Adrenal gland (tissue), 12 donors: Measurements from ENCODE around the gene PSMA7. TPM values are rescaled to one million over a fixed set of nuclear protein-coding genes. Genes with fewer than 3 reads are reported as not detected.

ENCODE experiments used
- DNase-seq, 7 donors: peaks; one replicate each; pipeline ENCODE4 v3.0.0-alpha.2; 2019 to 2020
- H3K27ac ChIP-seq, 5 donors: fragments of 200-600 bp; sonication (generic) in 4 of 5; 1 replicate in 3 of 5; 2 replicates in 2 of 5; pipeline versions ENCODE4 v1.5.1 to v1.8.0; 2016 to 2020; ENCODE audit warnings: mild to moderate bottlenecking in 1 of 5
- H3K27me3 ChIP-seq: fragments of 200-600 bp; 2 replicates; pipeline ENCODE4 v1.8.0; 2021
- H3K36me3 ChIP-seq, 2 donors: fragments of 200-600 bp; replicated peaks in 1 of 2; 1 replicate in 1 of 2; 2 replicates in 1 of 2; pipeline versions ENCODE4 v1.5.1 to v1.8.0; 2018 to 2022
- H3K4me1 ChIP-seq, 2 donors: fragments of 200-600 bp; replicated peaks in 1 of 2; 1 replicate in 1 of 2; 2 replicates in 1 of 2; pipeline versions ENCODE4 v1.5.1 to v1.8.0; 2018 to 2021
- H3K4me3 ChIP-seq, 4 donors: fragments of 200-600 bp; sonication (generic) in 3 of 4; one replicate each; pipeline ENCODE4 v1.5.1; 2016 to 2018
- H3K9me3 ChIP-seq, 3 donors: fragments of 200-600 bp; sonication (generic) in 1 of 3; replicated peaks in 1 of 3; 1 replicate in 2 of 3; 2 replicates in 1 of 3; pipeline versions ENCODE4 v1.5.1 to v1.8.0; 2016 to 2021
- CTCF ChIP-seq, 6 experiments: fragments of 450-650 bp in 4 of 6; fragments of 200-600 bp in 2 of 6; sonication (generic) in 1 of 6; IDR thresholded peaks; 1 replicate in 5 of 6; 2 replicates in 1 of 6; pipeline versions ENCODE4 v1.5.1 to v1.8.0; 2016 to 2021; ENCODE audit warnings: antibody characterized with exemption in 6 of 6, mild to moderate bottlenecking in 2 of 6, moderate library complexity in 1 of 6
- POLR2A ChIP-seq, 2 donors: fragments of 450-650 bp; IDR thresholded peaks; one replicate each; pipeline ENCODE4 v1.6.1; 2017; ENCODE audit warnings: antibody characterized with exemption in 2 of 2, mild to moderate bottlenecking in 2 of 2, moderate library complexity in 1 of 2
- WGBS, 4 donors: extraction: QIAGEN DNeasy Blood & Tissue Kit in 2 of 4; methylation state at CpG; one replicate each; pipeline versions ENCODE4 v1.1.5 to v1.1.7; 2013 to 2017; 5-methylcytosine and 5-hydroxymethylcytosine counted together
- intact Hi-C, 2 donors: fragments of 100-400 bp; cut with DNase I; formaldehyde crosslinking; loops; one replicate each; pipeline versions ENCODE4 v1.14.1 to v1.15.0; 2022 to 2023
- polyA plus RNA-seq, 3 donors: library from polyadenylated mRNA; stranded (reverse); fragments of 200-250 nt in 2 of 3; fragments of 350-450 nt in 1 of 3; fragmentation: Illumina TruSeq in 1 of 3; extraction: RNeasy Lipid Tissue Mini Kit (QIAGEN cat#74804) in 1 of 3; gene quantifications; one replicate each; pipeline ENCODE4 v1.2.3, GENCODE V29; 2013 to 2014
- total RNA-seq, 9 donors: library from RNA; depleted of rRNA in 4 of 9; stranded (reverse); fragments of >200 nt in 4 of 9; fragments of 120-200 nt in 1 of 9; fragmentation: NEBNext Ultra II Directional in 1 of 9; extraction: Animal tissue kit (Norgen Biotek cat#: 25700) in 1 of 9; gene quantifications; one replicate each; pipeline versions ENCODE4 v1.1.0 to v1.2.4, GENCODE V29; 2013 to 2023
- donor health status: healthy with polysubstance abuse.
- donor health status: Bipolar disorder and iron deficiency.
- donor health status: DM: yes; HTN: yes; CAD: no.
- donor health status: DM: no; HTN: no; CAD: no.
- donor health status: DM: no; HTN: no; CAD: no.
- donor health status: DM: yes; HTN: yes; CAD: no.

Gene PSMA7
- total and polyA plus RNA-seq, 12 donors = 175 to 518 (median 277) TPM

GRCh38 chr20:62155428-62156253 lies 12.4 kb upstream of the PSMA7 start:
- no peak for DNase-seq
- Histone ChIP-seq H3K36me3 (no peaks in the 10 kb centered on the region), H3K9me3 (no peaks in the 10 kb centered on the region), H3K4me1 (peaks cover 7 to 12% of the 10 kb centered on the region in 2 donors), H3K27ac (no peak overlapping the region), H3K4me3 (no peak overlapping the region), H3K27me3 (no peaks in the 10 kb centered on the region)
- intact Hi-C loops = loop anchor here in 1 of 2 donors (5.0 kb wide), 1 partner anchor 143 kb away; no protein-coding TSS in a partner anchor
- 89 to 93% (median 91%) methylated on average over 28 to 29 of the region's 29 CpGs for WGBS, 4 donors
- no peak for TF ChIP-seq POLR2A (IDR thresholded peaks at IDR 0.05)
- TF ChIP-seq CTCF (IDR thresholded peaks at IDR 0.05) = no peak

- Histone ChIP-seq H3K27ac (no peak overlapping the region), H3K27me3 (no peaks in the 10 kb centered on the region), H3K4me1 (peaks cover 7 to 11% of the 10 kb centered on the region in 2 donors), H3K36me3 (no peaks in the 10 kb centered on the region), H3K9me3 (no peaks in the 10 kb centered on the region), H3K4me3 (no peak overlapping the region)
- no peak for DNase-seq
- intact Hi-C loops = no loop called here
- WGBS, 4 donors = 76 to 80% (median 79%) methylated on average over 18 to 23 of the region's 23 CpGs
- TF ChIP-seq POLR2A (IDR thresholded peaks at IDR 0.05) (no peak), CTCF (IDR thresholded peaks at IDR 0.05) (no peak)
These were observed 8.7 kb upstream of the PSMA7 start for GRCh38 chr20:62151835-62152364.

- H3K27me3 ChIP-seq = no peaks in the 10 kb centered on the region
- H3K36me3 ChIP-seq = no peaks in the 10 kb centered on the region
- no peaks in the 10 kb centered on the region for H3K9me3 ChIP-seq
- intact Hi-C loops = no loop called here
- DNase-seq = no peak
- 92 to 97% (median 95%) methylated on average over 9 to 11 of the region's 11 CpGs for WGBS, 4 donors
- no peak overlapping the region for H3K27ac ChIP-seq
- no peak overlapping the region for H3K4me3 ChIP-seq
- H3K4me1 ChIP-seq = peaks cover 2 to 5% of the 10 kb centered on the region in 2 donors
- TF ChIP-seq POLR2A (IDR thresholded peaks at IDR 0.05) = no peak
- TF ChIP-seq CTCF (IDR thresholded peaks at IDR 0.05) = no peak
These were observed 8.0 kb upstream of the PSMA7 start for GRCh38 chr20:62151225-62151624.

GRCh38 chr20:62150310-62150575 lies 7.0 kb upstream of the PSMA7 start:
- no peak for TF ChIP-seq CTCF (IDR thresholded peaks at IDR 0.05)
- TF ChIP-seq POLR2A (IDR thresholded peaks at IDR 0.05) = no peak
- peaks cover 2 to 8% of the 10 kb centered on the region in 2 donors for H3K4me1 ChIP-seq
- H3K36me3 ChIP-seq = no peaks in the 10 kb centered on the region
- 92 to 98% (median 96%) methylated on average over 7 to 11 of the region's 11 CpGs for WGBS, 4 donors
- DNase-seq = no peak
- H3K9me3 ChIP-seq = no peaks in the 10 kb centered on the region
- H3K4me3 ChIP-seq = no peak overlapping the region
- no peaks in the 10 kb centered on the region for H3K27me3 ChIP-seq
- no peak overlapping the region for H3K27ac ChIP-seq
- intact Hi-C loops = no loop called here
